Breast epithelium (tissue), 4 donors: ENCODE results near the gene RWDD2A. TPM values are rescaled to one million over a fixed set of nuclear protein-coding genes. Genes with fewer than 3 reads are reported as not detected.
"Not testable (repeated sequence)": the region's sequence is repeated elsewhere in the genome, so short reads cannot be mapped to it uniquely, and the experiment has no call there.

Source experiments
- DNase-seq, 2 donors: peaks; one replicate each; pipeline ENCODE4 v3.0.0-alpha.2; 2019; ENCODE audit warnings: low spot score in 2 of 2
- H3K27ac ChIP-seq, 2 donors: fragments of 200-600 bp; sonication (generic) in 1 of 2; one replicate each; pipeline ENCODE4 v1.5.1; 2016 to 2019; ENCODE audit warnings: mild to moderate bottlenecking in 1 of 2
- H3K27me3 ChIP-seq, 2 donors: fragments of 200-600 bp; sonication (generic) in 1 of 2; one replicate each; pipeline versions ENCODE4 v1.5.1 to v1.6.0; 2017 to 2019; ENCODE audit warnings: control low read depth in 1 of 2, mild to moderate bottlenecking in 1 of 2
- H3K36me3 ChIP-seq: fragments of 200-600 bp; one replicate; pipeline ENCODE4 v1.5.1; 2019
- H3K4me1 ChIP-seq, 2 donors: fragments of 200-600 bp; sonication (generic); one replicate each; pipeline ENCODE4 v1.5.1; 2016 to 2019; ENCODE audit warnings: control low read depth in 1 of 2
- H3K4me3 ChIP-seq, 3 donors: fragments of 200-600 bp; sonication (generic); 1 replicate in 2 of 3; 2 replicates in 1 of 3; pipeline ENCODE4 v1.5.1; 2016 to 2019; ENCODE audit warnings: mild to moderate bottlenecking in 3 of 3, moderate library complexity in 2 of 3
- H3K9me3 ChIP-seq, 2 donors: fragments of 200-600 bp; sonication (generic) in 1 of 2; one replicate each; pipeline ENCODE4 v1.5.1; 2016 to 2019; ENCODE audit warnings: control low read depth in 1 of 2
- CTCF ChIP-seq, 3 donors: fragments of 450-650 bp; IDR thresholded peaks; one replicate each; pipeline ENCODE4 v1.5.1; 2016 to 2017; ENCODE audit warnings: antibody characterized with exemption in 3 of 3, mild to moderate bottlenecking in 3 of 3, moderate library complexity in 3 of 3
- POLR2A ChIP-seq: fragments of 450-650 bp; IDR thresholded peaks from one replicate; pipeline ENCODE4 v1.6.1; 2016; ENCODE audit warnings: antibody characterized with exemption, mild to moderate bottlenecking, moderate library complexity
- POLR2AphosphoS5 ChIP-seq, 3 donors: sonication (generic); formaldehyde crosslinking; IDR thresholded peaks; one replicate each; pipeline ENCODE4 v1.6.1; 2017; ENCODE audit warnings: antibody characterized with exemption in 3 of 3
- intact Hi-C: fragments of 100-400 bp; cut with DNase I; formaldehyde crosslinking; loops from one replicate; pipeline ENCODE4 v1.15.1; 2023; ENCODE audit warnings: low total_unique reads
- total RNA-seq, 3 donors: library from RNA; depleted of rRNA; stranded (reverse); fragments of >200 nt; gene quantifications; one replicate each; pipeline ENCODE4 v1.1.0, GENCODE V29; 2016

RWDD2A gene
- total RNA-seq, 3 donors from 2014 or later: 3.0 to 3.7 (median 3.6) TPM

DNA sequence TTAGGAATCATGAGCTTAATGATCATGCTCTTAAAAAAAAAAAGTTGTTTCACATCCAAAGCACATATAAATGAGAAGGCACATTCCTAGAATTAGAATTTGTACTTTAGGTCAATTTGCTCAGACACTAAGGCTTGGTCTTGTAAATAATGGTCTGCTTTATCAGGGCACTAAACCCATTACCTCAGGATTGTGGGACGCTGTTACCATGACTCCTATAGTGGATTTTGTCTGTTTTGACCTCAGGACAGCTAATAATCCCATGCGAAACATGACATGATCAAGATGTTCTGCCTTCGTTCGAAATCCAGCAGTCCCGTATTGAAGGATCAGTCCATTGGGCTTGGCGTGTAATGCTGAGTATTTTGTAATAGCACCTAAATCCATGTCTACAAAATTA is 2.5 kb upstream of the RWDD2A start:
- Histone ChIP-seq H3K36me3 (no peaks in the 10 kb centered on the region), H3K4me1 (no peaks in the 10 kb centered on the region), H3K4me3 (no peak overlapping the region), H3K27ac (no peak overlapping the region), H3K27me3 (no peaks in the 10 kb centered on the region), H3K9me3 (no peaks in the 10 kb centered on the region)
- DNase-seq: no peak
- TF ChIP-seq CTCF (IDR thresholded peaks at IDR 0.05): no peak
- TF ChIP-seq POLR2AphosphoS5 (IDR thresholded peaks at IDR 0.05): no peak
- no peak for TF ChIP-seq POLR2A
- intact Hi-C loops: no loop called here

DNA sequence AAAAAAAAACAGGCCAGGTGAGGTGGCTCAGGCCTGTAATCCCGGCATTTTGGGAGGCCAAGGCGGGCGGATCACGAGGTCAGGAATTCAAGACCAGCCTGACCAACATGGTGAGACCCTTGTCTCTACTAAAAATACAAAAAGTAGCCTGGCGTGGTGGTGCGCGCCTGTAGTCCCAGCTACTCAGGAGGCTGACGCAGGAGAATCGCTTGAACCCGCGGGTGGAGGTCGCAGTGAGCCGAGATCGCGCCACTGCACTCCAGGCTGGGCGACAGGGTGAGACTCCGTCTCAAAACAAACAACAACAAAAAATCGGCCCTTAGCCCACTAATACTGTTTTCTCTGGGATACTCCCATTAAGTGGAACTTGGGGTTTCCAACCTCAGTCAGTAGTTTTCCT is 1.2 kb upstream of the RWDD2A start:
- H3K27ac ChIP-seq, H3K9me3 ChIP-seq, H3K27me3 ChIP-seq, H3K36me3 ChIP-seq, intact Hi-C loops, H3K4me1 ChIP-seq, DNase-seq: not testable (repeated sequence)
- H3K4me3 ChIP-seq: peak overlapping the region; percentile 69 to 97 (median 87)

DNA sequence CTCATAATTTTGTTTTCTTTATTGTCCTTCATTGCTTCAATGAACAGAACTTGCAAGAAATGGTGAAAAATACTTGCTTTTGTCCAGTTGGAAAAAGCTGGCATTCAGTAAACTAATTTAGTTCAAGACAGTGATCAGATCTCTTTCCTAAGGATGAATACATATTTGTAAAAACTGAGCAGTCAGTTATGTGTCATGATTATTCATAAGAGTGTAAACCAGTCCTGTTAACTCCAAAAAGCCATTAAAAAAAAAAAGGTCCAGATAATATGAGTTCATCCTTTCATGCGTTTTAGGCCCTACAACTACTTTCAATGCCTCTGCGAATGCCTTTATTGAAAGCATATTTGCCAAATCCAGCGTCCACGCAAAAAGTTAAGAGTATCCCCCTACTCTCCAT is 701 bp upstream of the RWDD2A start:
- H3K4me3 ChIP-seq: peak overlapping the region; percentile 69 to 97 (median 87)
- no peaks in the 10 kb centered on the region for H3K9me3 ChIP-seq
- no peaks in the 10 kb centered on the region for H3K4me1 ChIP-seq
- H3K27ac ChIP-seq: peak overlapping the region; percentile 80 to 81
- H3K27me3 ChIP-seq: no peaks in the 10 kb centered on the region
- intact Hi-C loops: no loop called here
- H3K36me3 ChIP-seq: no peaks in the 10 kb centered on the region
- DNase-seq: no peak
- TF ChIP-seq CTCF (IDR thresholded peaks at IDR 0.05): no peak
- no peak for TF ChIP-seq POLR2AphosphoS5 (IDR thresholded peaks at IDR 0.05)
- TF ChIP-seq POLR2A: no peak

GRCh38 chr6:83193747-83194566 is 800 bp downstream of the RWDD2A start:
- Histone ChIP-seq H3K4me3 (peak overlapping the region; percentile 69 to 97 (median 87)), H3K27me3 (no peaks in the 10 kb centered on the region), H3K36me3 (no peaks in the 10 kb centered on the region), H3K4me1 (no peaks in the 10 kb centered on the region), H3K27ac (peak overlapping the region; percentile 80 to 81), H3K9me3 (no peaks in the 10 kb centered on the region)
- TF ChIP-seq POLR2A (no peak), POLR2AphosphoS5 (IDR thresholded peaks at IDR 0.05) (no peak), CTCF (IDR thresholded peaks at IDR 0.05) (no peak)
- intact Hi-C loops: no loop called here
- DNase-seq: peak in 1 of 2 donors; percentile 20

GRCh38 chr6:83198486-83199172 is 5.5 kb downstream of the RWDD2A start:
- no peaks in the 10 kb centered on the region for H3K4me1 ChIP-seq
- intact Hi-C loops: no loop called here
- TF ChIP-seq CTCF (IDR thresholded peaks at IDR 0.05) (no peak), POLR2A (no peak), POLR2AphosphoS5 (IDR thresholded peaks at IDR 0.05) (no peak)

More at GRCh38 chr6:83198486-83199172, 5.5 kb downstream of the RWDD2A start:
- no peak for DNase-seq
- H3K27ac ChIP-seq: no peak overlapping the region
- no peaks in the 10 kb centered on the region for H3K9me3 ChIP-seq
- no peaks in the 10 kb centered on the region for H3K36me3 ChIP-seq
- no peak overlapping the region for H3K4me3 ChIP-seq
- H3K27me3 ChIP-seq: no peaks in the 10 kb centered on the region
